GM19324 (cell line): ENCODE results near the gene SLC15A2.
"Not testable (repeated sequence)": the region's sequence is repeated elsewhere in the genome, so short reads cannot be mapped to it uniquely, and the experiment has no call there.

Source experiments
- ATAC-seq: cut with Tn5 transposase; IDR thresholded peaks from one replicate; pipeline ENCODE4 v1.9.1; 2021; ENCODE audit warnings: mild to moderate bottlenecking, moderate library complexity; ENCODE audit not compliant: unreplicated experiment, low FRiP score

Gene SLC15A2

DNA sequence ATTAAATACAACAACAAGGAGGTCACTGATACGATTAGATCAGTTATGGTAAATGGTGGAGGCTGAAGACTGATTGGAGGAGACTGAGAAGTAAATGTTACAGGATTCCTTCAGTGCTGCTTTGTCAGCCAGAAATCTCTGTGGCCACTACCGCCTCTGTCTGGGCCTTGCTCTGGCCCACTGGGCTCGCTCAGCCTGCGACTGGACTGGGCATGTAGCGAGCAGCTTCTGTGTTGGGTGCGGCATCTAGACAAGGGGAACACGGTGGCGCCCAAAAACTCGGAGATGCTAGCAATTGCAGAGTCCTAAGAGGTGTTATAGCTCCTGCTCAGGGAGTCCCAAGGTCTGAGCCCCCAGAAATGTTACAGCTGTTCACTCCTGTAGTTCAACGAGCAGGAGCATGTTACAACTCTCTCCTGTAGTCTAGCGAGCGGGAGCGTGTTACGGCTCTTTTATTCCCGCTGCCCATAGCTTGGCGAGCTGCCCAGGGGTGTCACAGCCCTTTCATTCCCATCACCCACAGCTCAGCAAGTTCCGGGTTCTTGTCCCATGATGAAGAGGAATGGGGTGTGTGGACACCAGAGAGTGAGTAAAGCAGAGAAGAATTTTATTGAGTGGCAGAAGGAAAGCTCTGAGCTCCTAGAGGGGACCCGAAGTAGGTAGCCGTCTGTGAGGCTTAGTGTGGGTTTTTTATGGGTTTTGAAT is 24.7 kb downstream of the SLC15A2 start:
- no peak for ATAC-seq

DNA sequence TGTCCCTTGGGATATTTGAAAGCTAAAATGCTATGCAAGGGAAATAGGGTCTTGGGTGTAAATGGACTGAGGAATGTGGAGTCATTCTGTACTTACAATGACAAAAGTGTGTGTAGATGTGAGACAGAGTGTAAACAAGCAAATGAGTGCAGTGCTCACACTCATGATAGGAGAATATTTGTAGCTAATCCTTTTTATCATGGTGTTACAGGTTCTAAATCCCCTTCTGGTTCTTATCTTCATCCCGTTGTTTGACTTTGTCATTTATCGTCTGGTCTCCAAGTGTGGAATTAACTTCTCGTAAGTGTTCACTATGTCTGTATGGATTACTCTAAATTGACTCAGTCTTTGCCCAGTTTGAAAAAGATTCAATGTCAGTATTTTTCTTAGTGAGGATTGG is 30.5 kb downstream of the SLC15A2 start:
- no peak for ATAC-seq

GRCh38 chr3:121926380-121926779 is 32.2 kb downstream of the SLC15A2 start:
- ATAC-seq, result no peak

- ATAC-seq, result not testable (repeated sequence)
These were observed 44.1 kb downstream of the SLC15A2 start for GRCh38 chr3:121938141-121938855.

DNA sequence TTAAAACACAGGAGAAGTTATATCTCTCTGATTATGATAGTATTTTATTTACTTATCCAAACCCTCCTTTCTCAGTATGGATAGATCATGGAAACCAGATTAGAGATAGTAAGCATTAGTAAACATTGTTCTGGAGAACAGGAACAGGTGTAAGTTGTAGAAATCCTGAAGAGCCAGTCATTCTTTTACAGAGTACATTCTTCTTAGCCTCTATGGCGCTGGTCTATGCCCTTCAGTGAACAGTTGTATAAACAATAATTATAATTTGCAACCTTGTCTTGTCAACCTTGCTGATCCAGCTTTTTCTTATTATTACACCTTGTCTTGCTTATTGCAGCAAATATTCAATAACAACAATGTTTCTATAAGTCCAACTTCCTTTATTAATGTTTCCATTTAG is 47.4 kb downstream of the SLC15A2 start:
- no peak for ATAC-seq

GRCh38 chr3:121942116-121942786 is 48.0 kb downstream of the SLC15A2 start:
- no peak for ATAC-seq

DNA sequence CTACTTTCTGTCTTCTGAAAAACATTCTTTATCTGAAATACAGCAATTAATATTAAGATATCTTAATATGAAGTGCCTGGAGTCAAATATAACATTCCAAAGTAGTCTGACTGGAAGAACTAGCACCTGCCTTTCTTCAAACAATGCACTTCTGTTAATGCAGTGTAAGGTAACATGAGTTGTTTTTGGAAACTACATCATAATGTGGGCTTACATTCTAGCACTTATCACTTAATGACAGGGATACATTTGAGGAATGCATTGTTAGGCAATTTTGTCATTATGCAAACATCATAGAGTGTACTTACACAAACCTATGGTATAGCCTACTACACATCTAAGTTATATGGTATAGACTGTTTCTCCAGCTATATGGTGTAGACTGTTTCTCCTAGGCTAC is 49.2 kb downstream of the SLC15A2 start:
- ATAC-seq, result no peak

DNA sequence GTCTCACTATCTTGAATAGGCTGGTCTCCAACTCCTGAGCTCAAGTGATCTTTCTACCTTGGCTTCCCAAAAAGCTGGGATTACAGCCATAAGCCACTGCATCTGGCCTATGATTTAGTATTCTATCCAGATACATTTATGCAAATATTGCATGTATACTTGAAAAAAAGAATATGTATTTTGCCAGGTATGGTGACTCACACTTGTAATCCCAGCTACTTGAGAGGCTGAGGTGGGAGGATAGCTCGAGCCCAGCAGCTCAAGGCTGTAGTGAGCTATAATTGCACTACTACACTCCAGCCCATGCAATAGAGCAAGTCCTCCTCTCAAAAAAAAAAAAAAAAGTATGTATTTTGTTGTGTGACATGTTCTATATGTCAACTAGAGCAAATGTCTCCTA is 54.4 kb downstream of the SLC15A2 start:
- no peak for ATAC-seq

DNA sequence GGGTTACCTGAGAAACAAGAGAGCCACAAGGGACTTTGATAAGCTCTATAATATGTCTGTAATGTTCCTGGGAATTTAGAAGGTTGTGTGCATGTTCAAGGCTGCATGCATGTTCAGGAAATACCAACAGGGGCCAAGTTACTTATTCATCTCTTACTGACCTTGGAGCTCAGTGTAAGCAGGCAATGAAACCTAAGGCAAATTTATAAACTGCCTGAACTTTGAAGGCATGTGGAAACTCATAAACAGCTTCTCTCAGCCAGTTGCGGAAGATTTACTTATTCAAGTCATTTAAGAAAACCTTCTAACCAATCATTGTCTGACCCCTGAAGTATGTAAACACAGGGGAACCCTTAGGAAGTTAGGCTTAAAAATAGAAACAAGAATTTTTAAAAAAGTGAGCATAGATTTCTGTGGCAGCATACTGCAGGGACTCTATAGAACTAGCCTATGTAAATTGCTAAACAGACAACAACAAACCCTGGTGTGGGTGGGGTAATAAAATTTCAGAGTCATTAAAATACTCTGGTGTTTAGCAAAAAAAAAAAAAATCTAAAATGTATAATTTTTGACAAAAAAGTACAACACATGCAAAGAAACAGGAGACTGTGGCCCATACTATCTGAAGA is 57.2 kb downstream of the SLC15A2 start:
- ATAC-seq, result no peak

GRCh38 chr3:121956363-121956762 is 62.2 kb downstream of the SLC15A2 start:
- no peak for ATAC-seq

GRCh38 chr3:121957674-121958415 is 63.6 kb downstream of the SLC15A2 start:
- no peak for ATAC-seq

DNA sequence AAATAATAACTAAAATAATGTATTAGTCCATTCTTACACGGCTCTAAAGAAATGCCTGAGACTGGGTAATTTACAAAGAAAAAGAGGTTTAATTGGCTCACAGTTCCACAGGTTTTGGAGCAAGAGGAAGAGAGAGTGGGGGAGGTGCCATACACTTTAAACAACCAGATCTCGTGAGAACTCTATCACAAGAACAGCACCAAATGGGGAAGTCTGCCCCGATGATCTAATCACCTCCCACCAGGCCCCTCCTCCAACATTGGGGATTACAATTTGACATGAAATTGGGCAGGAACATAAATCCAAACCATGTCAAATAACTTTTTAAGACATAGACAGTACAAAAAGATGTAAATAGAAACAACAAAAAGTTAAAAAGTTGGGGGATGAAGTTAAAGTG is 64.6 kb downstream of the SLC15A2 start:
- ATAC-seq, result no peak

GRCh38 chr3:121961283-121961682 is 67.1 kb downstream of the SLC15A2 start:
- no peak for ATAC-seq

DNA sequence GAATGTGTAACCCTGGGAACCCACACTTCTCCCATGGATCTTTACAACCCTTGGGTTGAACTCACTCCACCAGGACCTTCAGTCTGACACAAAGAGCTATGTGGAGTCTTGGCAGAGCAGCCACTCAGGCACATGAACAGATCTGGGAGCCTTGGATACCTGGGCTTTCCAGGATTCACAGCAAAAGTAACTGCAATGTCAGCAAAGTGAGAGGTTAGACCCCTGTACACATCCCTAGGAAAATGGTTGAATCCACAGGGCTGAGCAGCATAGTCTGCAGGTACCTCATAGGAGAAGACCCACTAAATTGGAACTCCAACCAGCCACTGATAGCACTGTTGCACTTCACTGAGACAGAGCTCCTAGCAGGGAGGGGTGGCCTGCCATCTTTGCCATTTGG is 68.2 kb downstream of the SLC15A2 start:
- ATAC-seq, result no peak

DNA sequence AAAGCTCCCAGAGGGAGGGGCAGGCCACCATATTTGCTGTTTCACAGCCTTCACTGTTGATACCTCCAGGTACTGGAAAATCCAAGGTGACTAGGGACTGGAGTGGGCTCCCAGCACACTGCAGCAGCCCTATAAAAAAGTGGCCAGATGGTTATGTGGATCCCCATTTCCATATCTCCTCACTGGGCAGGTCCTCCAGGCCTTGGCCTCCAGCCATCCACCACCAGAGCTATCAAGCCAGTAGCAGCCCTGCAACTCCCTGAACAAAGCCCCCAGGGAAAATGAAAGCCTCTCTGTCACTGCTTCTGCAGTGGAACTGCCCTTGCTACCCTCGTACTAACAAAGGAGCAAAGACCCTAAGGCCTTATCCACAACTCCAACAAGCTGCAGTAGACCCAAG is 69.4 kb downstream of the SLC15A2 start:
- ATAC-seq, result no peak

DNA sequence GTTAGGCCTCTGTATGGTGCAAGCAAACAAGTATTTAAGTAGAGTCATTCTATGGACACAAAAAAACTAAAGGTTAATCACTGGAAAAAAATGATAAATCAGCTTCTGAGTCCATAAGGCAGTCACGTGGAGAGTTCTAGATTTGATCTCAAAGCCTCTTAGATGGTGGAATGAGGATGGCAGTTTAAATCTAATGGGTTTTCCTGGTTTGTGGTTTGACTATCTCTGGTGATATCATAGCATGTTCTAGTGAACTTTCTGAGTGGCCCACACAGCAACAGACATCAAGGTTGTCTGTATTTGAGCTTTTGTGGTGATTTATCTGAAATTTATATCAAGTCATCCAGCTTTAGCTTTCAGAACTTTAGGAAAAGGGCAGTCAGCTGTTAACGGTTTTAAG is 75.4 kb downstream of the SLC15A2 start:
- ATAC-seq, result no peak

GRCh38 chr3:121970047-121970446 is 75.8 kb downstream of the SLC15A2 start:
- no peak for ATAC-seq

DNA sequence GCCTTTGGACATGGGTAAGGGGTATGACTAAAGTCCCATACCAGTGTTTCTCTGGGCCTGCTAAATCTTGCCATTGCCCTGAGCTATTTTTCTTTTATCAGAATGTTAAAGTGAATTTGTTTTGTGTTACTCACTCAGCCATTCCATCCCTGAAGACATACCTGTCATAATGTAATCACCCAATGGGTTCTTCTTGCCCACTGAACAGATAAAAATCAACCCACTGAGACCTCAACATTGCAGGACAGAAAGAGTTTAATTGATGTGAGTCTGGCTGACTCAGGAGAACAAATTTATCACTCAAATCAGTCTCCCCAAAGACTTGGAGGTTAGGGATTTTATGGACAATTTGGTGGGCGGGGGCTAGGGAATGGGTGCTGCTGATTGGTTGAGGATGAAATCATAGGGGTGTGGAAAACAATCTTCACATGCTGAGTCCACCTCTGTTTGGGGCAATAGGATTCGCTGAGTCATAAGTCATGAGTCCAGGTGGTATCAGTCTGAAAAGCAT is 80.5 kb downstream of the SLC15A2 start:
- no peak for ATAC-seq

DNA sequence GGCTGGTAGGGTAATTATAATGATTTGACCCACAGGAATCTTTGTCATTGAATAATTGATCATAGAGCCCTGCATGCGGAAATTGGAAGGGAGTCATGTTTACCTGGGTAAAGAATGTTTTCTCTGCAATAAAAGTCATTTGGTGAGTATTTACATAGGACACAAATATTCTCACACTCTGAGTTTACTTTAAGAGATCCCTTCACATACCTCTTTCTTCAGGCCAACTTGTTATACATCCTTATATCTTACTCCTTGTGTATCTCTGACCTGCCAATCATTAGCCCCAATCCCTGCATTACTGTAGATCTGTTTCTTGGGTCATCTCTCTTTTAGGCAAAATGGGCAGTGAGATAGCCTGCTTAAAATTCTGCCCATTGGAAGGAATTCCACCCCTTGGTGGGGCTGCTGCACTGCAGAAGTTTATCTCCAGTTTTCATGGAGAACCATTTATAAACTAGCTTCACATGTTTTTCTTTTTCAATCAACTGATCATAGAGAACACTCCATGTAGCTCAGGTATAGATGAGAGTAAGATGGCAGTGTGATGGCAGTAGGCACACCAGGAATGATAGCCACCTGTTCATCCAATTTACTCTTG is 81.6 kb downstream of the SLC15A2 start:
- no peak for ATAC-seq

GRCh38 chr3:121976727-121977126 is 82.5 kb downstream of the SLC15A2 start:
- no peak for ATAC-seq
